Right lobe of liver (tissue), 6 donors: Measurements from ENCODE around the gene RNASET2. TPM values are rescaled to one million over a fixed set of nuclear protein-coding genes. Genes with fewer than 3 reads are reported as not detected.

ENCODE experiments used
- ATAC-seq, 4 donors: fragments of 200-7000 bp; cut with Tn5 transposase; one replicate each; pipeline ENCODE4 v1.9.1; 2020; ENCODE audit warnings: mild to moderate bottlenecking in 4 of 4, moderate library complexity in 4 of 4
- DNase-seq, 3 donors: peaks; one replicate each; pipeline ENCODE4 v3.0.0-alpha.2; 2020
- H3K27ac ChIP-seq, 3 donors: fragments of 200-600 bp; one replicate each; pipeline ENCODE4 v1.8.0; 2022
- H3K27me3 ChIP-seq, 2 donors: fragments of 200-600 bp; one replicate each; pipeline ENCODE4 v1.8.0; 2022
- H3K36me3 ChIP-seq, 4 donors: fragments of 200-600 bp; sonication (generic) in 1 of 4; one replicate each; pipeline versions ENCODE4 v1.5.1 to v1.8.0; 2017 to 2022; ENCODE audit warnings: control low read depth in 1 of 4
- H3K4me1 ChIP-seq, 4 donors: fragments of 200-600 bp; sonication (generic) in 1 of 4; one replicate each; pipeline versions ENCODE4 v1.5.1 to v1.8.0; 2017 to 2022; ENCODE audit warnings: control low read depth in 1 of 4
- H3K4me3 ChIP-seq, 3 donors: fragments of 200-600 bp; one replicate each; pipeline ENCODE4 v1.8.0; 2022
- H3K9me3 ChIP-seq, 4 donors: fragments of 200-600 bp; sonication (generic) in 1 of 4; one replicate each; pipeline versions ENCODE4 v1.5.1 to v1.8.0; 2017 to 2022; ENCODE audit warnings: control low read depth in 1 of 4
- CTCF ChIP-seq, 4 donors: fragments of 200-600 bp in 3 of 4; fragments of 450-650 bp in 1 of 4; IDR thresholded peaks; one replicate each; pipeline versions ENCODE4 v1.5.1 to v1.8.0; 2016 to 2022; ENCODE audit warnings: antibody characterized with exemption in 4 of 4, mild to moderate bottlenecking in 2 of 4
- POLR2A ChIP-seq: fragments of 450-650 bp; IDR thresholded peaks from one replicate; pipeline ENCODE4 v1.6.1; 2017; ENCODE audit warnings: antibody characterized with exemption, mild to moderate bottlenecking
- WGBS: methylation state at CpG from one replicate; pipeline ENCODE4 v1.1.6; 2018; ENCODE audit warnings: low coverage, low lambda C conversion rate; ENCODE audit not compliant: insufficient coverage; ENCODE audit errors: missing lambda C conversion rate; 5-methylcytosine and 5-hydroxymethylcytosine counted together
- intact Hi-C, 2 donors: fragments of 100-400 bp; cut with DNase I; formaldehyde crosslinking; loops; one replicate each; pipeline versions ENCODE4 v1.11.2 to v1.14.1; 2022
- total RNA-seq, 6 experiments: library from RNA; depleted of rRNA in 2 of 6; stranded (reverse); fragments of >200 nt in 2 of 6; fragmentation: NEBNext Ultra II Directional in 3 of 6; extraction: Animal tissue kit (Norgen Biotek cat#: 25700) in 3 of 6; gene quantifications; one replicate each; pipeline versions ENCODE4 v1.1.0 to v1.2.4, GENCODE V29; 2016 to 2023
- donor health status: DM: no; HTN: yes; CAD: no.
- donor health status: DM: no; HTN: no; CAD: no.
- donor health status: DM: no; HTN: no; CAD: no.
- donor health status: DM: no; HTN: yes; CAD: no.
- donor health status: DM: no; HTN: yes; CAD: no.

RNASET2 gene
- total RNA-seq, 6 experiments from 2014 or later = 21.7 to 48.4 (median 30.8) TPM

- Histone ChIP-seq H3K4me1 (peaks cover 0 to 34% (median 14%) of the 10 kb centered on the region in 4 donors), H3K4me3 (no peak overlapping the region), H3K27ac (peak overlapping the region in 1 of 3 donors; percentile 50), H3K36me3 (no peaks in the 10 kb centered on the region), H3K9me3 (no peaks in the 10 kb centered on the region), H3K27me3 (no peaks in the 10 kb centered on the region)
- TF ChIP-seq POLR2A (no peak), CTCF (IDR thresholded peaks at IDR 0.05) (no peak)
- 21% methylated on average over 7 of the region's 7 CpGs for WGBS
- DNase-seq (no peak), ATAC-seq (peak in 1 of 4 donors; percentile 4)
- intact Hi-C loops = no loop called here
Measured at GRCh38 chr6:166996406-166996805, 40.1 kb upstream of the RNASET2 start.

- Histone ChIP-seq H3K9me3 (no peaks in the 10 kb centered on the region), H3K4me1 (no peaks in the 10 kb centered on the region), H3K27me3 (no peaks in the 10 kb centered on the region), H3K4me3 (no peak overlapping the region), H3K27ac (no peak overlapping the region), H3K36me3 (no peaks in the 10 kb centered on the region)
- intact Hi-C loops = no loop called here
- DNase-seq (no peak), ATAC-seq (peak; percentile 80 to 92 (median 86))
- 49% methylated on average over 7 of the region's 10 CpGs for WGBS
- TF ChIP-seq CTCF (IDR thresholded peaks at IDR 0.05) (peak; percentile 35 to 62 (median 51)), POLR2A (no peak)
Measured at GRCh38 chr6:166989427-166990032, 33.2 kb upstream of the RNASET2 start.

- no peaks in the 10 kb centered on the region for H3K27me3 ChIP-seq
- intact Hi-C loops = no loop called here
- no peaks in the 10 kb centered on the region for H3K4me1 ChIP-seq
- DNase-seq = no peak
- H3K36me3 ChIP-seq = no peaks in the 10 kb centered on the region
- H3K27ac ChIP-seq = no peak overlapping the region
- no peak for ATAC-seq
- WGBS = 81% methylated on average over 3 of the region's 3 CpGs
- no peak for TF ChIP-seq CTCF (IDR thresholded peaks at IDR 0.05)
- TF ChIP-seq POLR2A = no peak
- H3K4me3 ChIP-seq = no peak overlapping the region
- no peaks in the 10 kb centered on the region for H3K9me3 ChIP-seq
Measured at GRCh38 chr6:166988674-166989201, 32.4 kb upstream of the RNASET2 start.

- ATAC-seq = no peak
- DNase-seq = no peak
- no peak overlapping the region for H3K27ac ChIP-seq
- H3K4me1 ChIP-seq = no peaks in the 10 kb centered on the region
- no peak for TF ChIP-seq CTCF (IDR thresholded peaks at IDR 0.05)
- TF ChIP-seq POLR2A = no peak
- no peak overlapping the region for H3K4me3 ChIP-seq
- WGBS = 85% methylated on average over 3 of the region's 3 CpGs
- H3K27me3 ChIP-seq = no peaks in the 10 kb centered on the region
- H3K36me3 ChIP-seq = no peaks in the 10 kb centered on the region
- intact Hi-C loops = no loop called here
- no peaks in the 10 kb centered on the region for H3K9me3 ChIP-seq
Measured at GRCh38 chr6:166987930-166988329, 31.6 kb upstream of the RNASET2 start.
